Measurements from ENCODE around the gene UGT2B7.

GRCh38 chr4:69096810-69097209, 536 bp downstream of the UGT2B7 start:
- no peak for TF ChIP-seq CTCF (IDR thresholded peaks at IDR 0.05)
- no peak for TF ChIP-seq POLR2A (IDR thresholded peaks at IDR 0.05)

Measured in uterus (tissue), 2 donors.